ENCODE results near the gene PODN.

The PODN gene

GRCh38 chr1:53131590-53131938 lies 69.6 kb downstream of the PODN start:
- DNase-seq (ENCODE audit: low read depth in 2 of 2): no peak

DNA sequence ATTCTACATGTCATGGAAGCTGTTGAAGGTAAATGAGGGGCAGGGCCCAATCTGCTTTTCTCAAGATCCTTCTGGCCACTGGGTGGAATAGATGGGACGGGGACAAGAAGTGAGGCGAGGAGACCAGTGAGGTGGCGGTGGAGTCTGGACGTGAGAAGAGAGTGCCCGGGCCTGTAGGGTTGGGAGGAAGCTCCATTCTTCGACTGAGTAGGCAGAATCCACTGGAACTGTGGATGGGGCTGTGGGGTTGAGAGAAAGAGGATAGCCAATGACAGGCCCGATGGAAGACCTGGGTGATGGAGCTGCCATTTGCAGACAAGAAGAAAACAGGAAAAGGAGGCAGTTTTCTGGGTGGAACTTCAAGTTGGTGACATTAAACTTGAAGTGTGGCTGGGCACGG lies 70.2 kb downstream of the PODN start:
- DNase-seq (ENCODE audit: low read depth in 2 of 2): no peak

GRCh38 chr1:53133261-53134041 lies 71.4 kb downstream of the PODN start:
- no peak for DNase-seq (ENCODE audit: low read depth in 2 of 2)

- no peak for DNase-seq (ENCODE audit: low read depth in 2 of 2)
These were observed 72.1 kb downstream of the PODN start for GRCh38 chr1:53134042-53134485.
